HepG2 (cell line): ENCODE data around the gene C17orf58. TPM values are rescaled to one million over a fixed set of nuclear protein-coding genes. Genes with fewer than 3 reads are reported as not detected.
A peak's percentile ranks its signal among the peaks of the same experiment; 100 is the strongest.

ENCODE experiments used
- MED13 ChIP-seq: sonication (generic); formaldehyde crosslinking; IDR thresholded peaks from 2 replicates; pipeline ENCODE4 v1.5.0; 2020; ENCODE audit warnings: missing genetic modification reagents
- NR2F1 ChIP-seq, 2 experiments: fragments of 450-650 bp in 1 of 2; formaldehyde crosslinking in 1 of 2; IDR thresholded peaks; 2 replicates each; pipeline versions ENCODE4 v1.5.0 to v1.6.1; 2016 to 2020; ENCODE audit warnings: mild to moderate bottlenecking in 1 of 2, missing compliant biosample characterization in 1 of 2, missing genetic modification reagents in 1 of 2, moderate library complexity in 1 of 2
- SATB2 ChIP-seq: sonication (generic); formaldehyde crosslinking; IDR thresholded peaks from 2 replicates; pipeline ENCODE4 v1.5.0; 2020; ENCODE audit warnings: missing genetic modification reagents
- ZFY ChIP-seq: sonication (generic); formaldehyde crosslinking; IDR thresholded peaks from 2 replicates; pipeline ENCODE4 v1.4.0; 2020; ENCODE audit warnings: missing genetic modification reagents
- ZNF138 ChIP-seq: sonication (generic); formaldehyde crosslinking; IDR thresholded peaks from 2 replicates; pipeline ENCODE4 v1.5.0; 2020; ENCODE audit warnings: mild to moderate bottlenecking, low read depth, missing genetic modification reagents
- ZNF329 ChIP-seq: sonication (generic); formaldehyde crosslinking; IDR thresholded peaks from 2 replicates; pipeline ENCODE4 v1.9.0; 2021; ENCODE audit warnings: low read depth, mild to moderate bottlenecking, missing genetic modification reagents
- ZNF431 ChIP-seq: sonication (generic); formaldehyde crosslinking; IDR thresholded peaks from 2 replicates; pipeline ENCODE4 v1.9.0; 2022; ENCODE audit warnings: missing genetic modification reagents, low read depth, mild to moderate bottlenecking, borderline replicate concordance
- ZNF432 ChIP-seq: sonication (generic); formaldehyde crosslinking; IDR thresholded peaks from 2 replicates; pipeline ENCODE4 v1.5.0; 2020; ENCODE audit warnings: missing genetic modification reagents, mild to moderate bottlenecking, borderline replicate concordance
- ZNF496 ChIP-seq: sonication (generic); formaldehyde crosslinking; IDR thresholded peaks from 2 replicates; pipeline ENCODE4 v1.8.1; 2023; ENCODE audit warnings: mild to moderate bottlenecking, moderate library complexity, missing genetic modification reagents; ENCODE audit not compliant: insufficient replicate concordance
- ZNF563 ChIP-seq: sonication (generic); formaldehyde crosslinking; IDR thresholded peaks from 2 replicates; pipeline ENCODE4 v1.8.0; 2022; ENCODE audit warnings: mild to moderate bottlenecking, moderate library complexity, missing genetic modification reagents
- ZNF746 ChIP-seq: sonication (generic); formaldehyde crosslinking; IDR thresholded peaks from 2 replicates; pipeline ENCODE4 v1.8.0; 2022; ENCODE audit warnings: mild to moderate bottlenecking, missing genetic modification reagents
- polyA plus RNA-seq, 8 experiments: library from polyadenylated mRNA; depleted of rRNA in 3 of 8; stranded (reverse) in 7 of 8; unstranded in 1 of 8; fragments of >200 nt; fragmentation: Illumina TruSeq in 4 of 8; extraction: Trizol in 4 of 8; gene quantifications; 2 replicates each; pipeline versions ENCODE4 v1.2.1 to v1.2.3, GENCODE V29; 2011 to 2016; ENCODE audit warnings: low read depth in 4 of 8, missing spikeins in 1 of 8, mixed read lengths in 1 of 8; ENCODE audit not compliant: insufficient read depth in 1 of 8
- total RNA-seq, 5 experiments: library from RNA; depleted of rRNA; stranded (reverse); fragments of >200 nt; fragmentation: Illumina TruSeq; extraction: Trizol; gene quantifications; 2 replicates each; pipeline ENCODE4 v1.2.3, GENCODE V29; 2016; ENCODE audit warnings: low read depth in 1 of 5
- TF ChIP-seq, protein P1 (sequence below), 2 experiments: IDR thresholded peaks; 2 replicates each; pipeline ENCODE4 v1.6.1; 2011 to 2012; ENCODE audit warnings: low read length in 2 of 2, borderline replicate concordance in 1 of 2, low read depth in 1 of 2, mild to moderate bottlenecking in 1 of 2, moderate library complexity in 1 of 2
- TF ChIP-seq, protein P2 (sequence below), 2 experiments: sonication (generic) in 1 of 2; formaldehyde crosslinking in 1 of 2; IDR thresholded peaks; 2 replicates each; pipeline versions ENCODE4 v1.4.0 to v1.6.1; 2018 to 2020; ENCODE audit warnings: missing genetic modification reagents in 2 of 2, borderline replicate concordance in 1 of 2, low read depth in 1 of 2, mild to moderate bottlenecking in 1 of 2, missing biosample characterization in 1 of 2
- TF ChIP-seq, protein P3 (sequence below), 2 experiments: sonication (generic) in 1 of 2; formaldehyde crosslinking in 1 of 2; IDR thresholded peaks; 2 replicates each; pipeline versions ENCODE4 v1.4.0 to v1.6.1; 2016 to 2020; ENCODE audit warnings: borderline replicate concordance in 1 of 2, low read depth in 1 of 2, mild to moderate bottlenecking in 1 of 2, missing genetic modification reagents in 1 of 2

Gene C17orf58
- total and polyA plus RNA-seq, 2 of the 13 experiments (the other 11 are each of a cell fraction or from before 2014, with no cell fraction given), result 15.6 to 15.8 TPM

DNA sequence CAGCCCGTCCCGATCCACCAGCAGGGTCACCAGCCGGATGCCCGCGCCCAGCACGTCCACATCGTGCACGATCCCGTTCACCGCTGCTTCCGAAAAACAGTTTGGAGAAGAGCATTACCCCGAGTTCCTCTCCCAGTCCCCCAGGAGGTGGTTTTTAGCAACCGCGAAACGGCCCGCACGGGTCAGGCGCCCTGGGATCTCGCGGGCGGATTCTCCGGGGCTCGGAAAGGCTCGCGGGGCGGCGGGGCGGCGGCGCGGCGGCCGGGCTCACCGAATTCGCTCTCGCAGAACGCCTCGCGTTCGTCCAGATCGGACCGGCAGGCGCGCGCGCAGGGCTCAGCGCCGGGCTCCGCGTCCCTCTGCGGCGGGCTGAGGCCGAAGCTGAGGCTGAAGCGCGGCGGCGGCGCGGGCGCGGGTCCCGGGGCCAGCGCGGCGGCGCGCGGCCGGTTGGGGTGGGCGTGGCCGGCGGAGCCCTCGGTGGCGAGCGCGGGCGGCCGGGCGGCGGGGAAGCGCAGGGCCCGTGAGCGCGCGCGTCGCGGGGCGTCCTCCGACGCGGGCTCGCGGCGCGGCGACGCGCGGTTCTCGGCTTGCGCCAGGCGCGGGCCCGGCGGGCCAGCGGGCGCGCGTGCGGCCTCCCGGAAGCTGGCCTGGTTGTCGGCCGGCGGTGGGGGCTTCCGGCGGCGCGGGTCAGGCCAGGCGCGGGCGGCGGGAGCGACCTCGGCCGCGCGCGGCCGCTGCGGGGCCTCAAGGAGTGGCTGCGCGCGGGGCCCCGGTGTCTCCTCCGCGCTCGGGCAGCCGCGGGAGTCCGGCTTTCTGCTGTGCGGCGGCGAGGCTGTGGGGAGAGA, 2.9 kb downstream of the C17orf58 start (continued):
- no peak for TF ChIP-seq ZNF432 (CRISPR knock-in tag)
- TF ChIP-seq, protein P1, sequence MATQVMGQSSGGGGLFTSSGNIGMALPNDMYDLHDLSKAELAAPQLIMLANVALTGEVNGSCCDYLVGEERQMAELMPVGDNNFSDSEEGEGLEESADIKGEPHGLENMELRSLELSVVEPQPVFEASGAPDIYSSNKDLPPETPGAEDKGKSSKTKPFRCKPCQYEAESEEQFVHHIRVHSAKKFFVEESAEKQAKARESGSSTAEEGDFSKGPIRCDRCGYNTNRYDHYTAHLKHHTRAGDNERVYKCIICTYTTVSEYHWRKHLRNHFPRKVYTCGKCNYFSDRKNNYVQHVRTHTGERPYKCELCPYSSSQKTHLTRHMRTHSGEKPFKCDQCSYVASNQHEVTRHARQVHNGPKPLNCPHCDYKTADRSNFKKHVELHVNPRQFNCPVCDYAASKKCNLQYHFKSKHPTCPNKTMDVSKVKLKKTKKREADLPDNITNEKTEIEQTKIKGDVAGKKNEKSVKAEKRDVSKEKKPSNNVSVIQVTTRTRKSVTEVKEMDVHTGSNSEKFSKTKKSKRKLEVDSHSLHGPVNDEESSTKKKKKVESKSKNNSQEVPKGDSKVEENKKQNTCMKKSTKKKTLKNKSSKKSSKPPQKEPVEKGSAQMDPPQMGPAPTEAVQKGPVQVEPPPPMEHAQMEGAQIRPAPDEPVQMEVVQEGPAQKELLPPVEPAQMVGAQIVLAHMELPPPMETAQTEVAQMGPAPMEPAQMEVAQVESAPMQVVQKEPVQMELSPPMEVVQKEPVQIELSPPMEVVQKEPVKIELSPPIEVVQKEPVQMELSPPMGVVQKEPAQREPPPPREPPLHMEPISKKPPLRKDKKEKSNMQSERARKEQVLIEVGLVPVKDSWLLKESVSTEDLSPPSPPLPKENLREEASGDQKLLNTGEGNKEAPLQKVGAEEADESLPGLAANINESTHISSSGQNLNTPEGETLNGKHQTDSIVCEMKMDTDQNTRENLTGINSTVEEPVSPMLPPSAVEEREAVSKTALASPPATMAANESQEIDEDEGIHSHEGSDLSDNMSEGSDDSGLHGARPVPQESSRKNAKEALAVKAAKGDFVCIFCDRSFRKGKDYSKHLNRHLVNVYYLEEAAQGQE (IDR thresholded peaks at IDR 0.05; ENCODE audit: borderline replicate concordance in 1 of 2, low read depth in 1 of 2, low read length in 2 of 2), result peak in 1 of 2 experiments; percentile 16; a peak in 1 of 4 replicates
- no peak for TF ChIP-seq ZNF496 (CRISPR knock-in tag)
- TF ChIP-seq ZNF563 (CRISPR knock-in tag), result 0 out of 2 replicates have a peak, but pooled peaks have one; percentile 73
- no peak for TF ChIP-seq SATB2
- TF ChIP-seq NR2F1 (CRISPR knock-in tag; IDR thresholded peaks at IDR 0.05), result peak in 1 of 2 experiments; percentile 15; a peak in 1 of 4 replicates
- TF ChIP-seq ZNF746 (CRISPR knock-in tag), result peak; percentile 13; the same call in 1 of the 2 replicates
- TF ChIP-seq ZNF329, result peak; percentile 76; the same call in 1 of the 2 replicates
- TF ChIP-seq, protein P2, sequence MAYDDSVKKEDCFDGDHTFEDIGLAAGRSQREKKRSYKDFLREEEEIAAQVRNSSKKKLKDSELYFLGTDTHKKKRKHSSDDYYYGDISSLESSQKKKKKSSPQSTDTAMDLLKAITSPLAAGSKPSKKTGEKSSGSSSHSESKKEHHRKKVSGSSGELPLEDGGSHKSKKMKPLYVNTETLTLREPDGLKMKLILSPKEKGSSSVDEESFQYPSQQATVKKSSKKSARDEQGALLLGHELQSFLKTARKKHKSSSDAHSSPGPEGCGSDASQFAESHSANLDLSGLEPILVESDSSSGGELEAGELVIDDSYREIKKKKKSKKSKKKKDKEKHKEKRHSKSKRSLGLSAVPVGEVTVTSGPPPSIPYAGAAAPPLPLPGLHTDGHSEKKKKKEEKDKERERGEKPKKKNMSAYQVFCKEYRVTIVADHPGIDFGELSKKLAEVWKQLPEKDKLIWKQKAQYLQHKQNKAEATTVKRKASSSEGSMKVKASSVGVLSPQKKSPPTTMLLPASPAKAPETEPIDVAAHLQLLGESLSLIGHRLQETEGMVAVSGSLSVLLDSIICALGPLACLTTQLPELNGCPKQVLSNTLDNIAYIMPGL (CRISPR knock-in tag; IDR thresholded peaks at IDR 0.05; ENCODE audit: borderline replicate concordance in 1 of 2, low read depth in 1 of 2), result peak; percentile 77 to 82
- TF ChIP-seq ZNF138 (CRISPR knock-in tag), result peak; percentile 84; the same call in 1 of the 2 replicates
- TF ChIP-seq ZNF431 (CRISPR knock-in tag), result peak; percentile 17; the same call in 1 of the 2 replicates
- TF ChIP-seq MED13, result 0 out of 2 replicates have a peak, but pooled peaks have one; percentile 12
- TF ChIP-seq, protein P3, sequence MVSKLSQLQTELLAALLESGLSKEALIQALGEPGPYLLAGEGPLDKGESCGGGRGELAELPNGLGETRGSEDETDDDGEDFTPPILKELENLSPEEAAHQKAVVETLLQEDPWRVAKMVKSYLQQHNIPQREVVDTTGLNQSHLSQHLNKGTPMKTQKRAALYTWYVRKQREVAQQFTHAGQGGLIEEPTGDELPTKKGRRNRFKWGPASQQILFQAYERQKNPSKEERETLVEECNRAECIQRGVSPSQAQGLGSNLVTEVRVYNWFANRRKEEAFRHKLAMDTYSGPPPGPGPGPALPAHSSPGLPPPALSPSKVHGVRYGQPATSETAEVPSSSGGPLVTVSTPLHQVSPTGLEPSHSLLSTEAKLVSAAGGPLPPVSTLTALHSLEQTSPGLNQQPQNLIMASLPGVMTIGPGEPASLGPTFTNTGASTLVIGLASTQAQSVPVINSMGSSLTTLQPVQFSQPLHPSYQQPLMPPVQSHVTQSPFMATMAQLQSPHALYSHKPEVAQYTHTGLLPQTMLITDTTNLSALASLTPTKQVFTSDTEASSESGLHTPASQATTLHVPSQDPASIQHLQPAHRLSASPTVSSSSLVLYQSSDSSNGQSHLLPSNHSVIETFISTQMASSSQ (IDR thresholded peaks at IDR 0.05; ENCODE audit: low read depth), result no peak
- TF ChIP-seq, protein P3 (CRISPR knock-in tag; IDR thresholded peaks at IDR 0.05; ENCODE audit: borderline replicate concordance), result peak; percentile 8; the same call in 1 of the 2 replicates
- peak; percentile 79; the same call in 1 of the 2 replicates for TF ChIP-seq ZFY
